ENCODE results near the gene CHAD.

DNA sequence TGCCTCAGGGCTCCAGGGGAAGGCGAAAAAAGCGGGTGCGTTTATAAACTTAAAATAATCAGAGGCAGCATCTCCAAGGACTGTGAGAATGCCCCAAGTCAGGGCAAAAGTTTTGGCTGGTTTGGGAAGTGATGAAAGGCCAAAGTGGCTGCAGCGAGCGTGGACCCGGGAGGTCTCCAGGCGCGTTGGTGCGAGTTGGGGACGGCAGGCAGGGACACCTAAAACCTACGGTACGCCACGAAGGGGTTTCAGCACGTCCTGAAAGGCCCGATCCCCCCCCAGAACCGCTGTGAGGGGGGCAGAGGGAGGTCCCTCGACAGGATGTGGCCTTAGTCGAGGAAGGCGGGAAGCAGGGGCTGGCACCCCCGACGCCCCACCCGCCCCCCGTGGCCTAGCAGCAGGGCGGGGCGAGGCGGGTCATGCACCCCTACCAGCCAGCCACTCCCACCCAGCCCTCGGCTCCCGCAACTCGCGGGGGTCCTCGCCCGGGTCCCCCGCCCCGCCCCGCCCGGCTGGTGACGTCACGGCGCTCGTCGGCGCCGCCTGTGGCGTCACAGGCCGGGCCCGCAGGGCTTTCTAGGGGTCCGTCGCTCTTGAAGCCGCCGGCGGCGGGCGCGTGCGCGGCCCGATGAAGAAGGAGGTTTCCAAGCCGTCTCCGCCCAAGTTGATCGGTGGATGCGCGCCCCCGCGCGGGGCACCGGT lies 39.3 kb upstream of the CHAD start, which contains the start of gene MYCBPAP:
- TF ChIP-seq CTCF (IDR thresholded peaks at IDR 0.05; ENCODE audit: low read depth, low read length, poor library complexity, severe bottlenecking) (no peak), EZH2phosphoT487 (IDR thresholded peaks at IDR 0.05; ENCODE audit: borderline replicate concordance, low read length) (no peak)

Data from DOHH2 (cell line).